Measurements from ENCODE around the gene LPCAT3.

Gene LPCAT3

GRCh38 chr12:6937481-6938352 is 80.6 kb downstream of the LPCAT3 start (continued):
- TF ChIP-seq ZNF518A (tag by site-specific recombination; conservative IDR thresholded peaks at IDR 0.05; ENCODE audit: low read depth): peak; percentile 78
- TF ChIP-seq HOXA7 (CRISPR knock-in tag; IDR thresholded peaks at IDR 0.05; ENCODE audit: borderline replicate concordance): no peak
- TF ChIP-seq ZNF16 (tag by site-specific recombination; IDR thresholded peaks at IDR 0.05; ENCODE audit: low read depth): no peak
- TF ChIP-seq BCL11B (tag by site-specific recombination; IDR thresholded peaks at IDR 0.05; ENCODE audit: low read depth): no peak
- TF ChIP-seq, protein P1, sequence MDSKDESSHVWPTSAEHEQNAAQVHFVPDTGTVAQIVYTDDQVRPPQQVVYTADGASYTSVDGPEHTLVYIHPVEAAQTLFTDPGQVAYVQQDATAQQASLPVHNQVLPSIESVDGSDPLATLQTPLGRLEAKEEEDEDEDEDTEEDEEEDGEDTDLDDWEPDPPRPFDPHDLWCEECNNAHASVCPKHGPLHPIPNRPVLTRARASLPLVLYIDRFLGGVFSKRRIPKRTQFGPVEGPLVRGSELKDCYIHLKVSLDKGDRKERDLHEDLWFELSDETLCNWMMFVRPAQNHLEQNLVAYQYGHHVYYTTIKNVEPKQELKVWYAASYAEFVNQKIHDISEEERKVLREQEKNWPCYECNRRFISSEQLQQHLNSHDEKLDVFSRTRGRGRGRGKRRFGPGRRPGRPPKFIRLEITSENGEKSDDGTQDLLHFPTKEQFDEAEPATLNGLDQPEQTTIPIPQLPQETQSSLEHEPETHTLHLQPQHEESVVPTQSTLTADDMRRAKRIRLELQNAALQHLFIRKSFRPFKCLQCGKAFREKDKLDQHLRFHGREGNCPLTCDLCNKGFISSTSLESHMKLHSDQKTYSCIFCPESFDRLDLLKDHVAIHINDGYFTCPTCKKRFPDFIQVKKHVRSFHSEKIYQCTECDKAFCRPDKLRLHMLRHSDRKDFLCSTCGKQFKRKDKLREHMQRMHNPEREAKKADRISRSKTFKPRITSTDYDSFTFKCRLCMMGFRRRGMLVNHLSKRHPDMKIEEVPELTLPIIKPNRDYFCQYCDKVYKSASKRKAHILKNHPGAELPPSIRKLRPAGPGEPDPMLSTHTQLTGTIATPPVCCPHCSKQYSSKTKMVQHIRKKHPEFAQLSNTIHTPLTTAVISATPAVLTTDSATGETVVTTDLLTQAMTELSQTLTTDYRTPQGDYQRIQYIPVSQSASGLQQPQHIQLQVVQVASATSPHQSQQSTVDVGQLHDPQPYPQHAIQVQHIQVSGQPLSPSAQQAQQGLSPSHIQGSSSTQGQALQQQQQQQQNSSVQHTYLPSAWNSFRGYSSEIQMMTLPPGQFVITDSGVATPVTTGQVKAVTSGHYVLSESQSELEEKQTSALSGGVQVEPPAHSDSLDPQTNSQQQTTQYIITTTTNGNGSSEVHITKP (tag by site-specific recombination; IDR thresholded peaks at IDR 0.05): peak; percentile 47; the same call in 1 of the 2 replicates
- no peak for TF ChIP-seq ZNF623 (tag by site-specific recombination; IDR thresholded peaks at IDR 0.05)
- no peak for TF ChIP-seq ZNF560 (tag by site-specific recombination; IDR thresholded peaks at IDR 0.05; ENCODE audit: borderline replicate concordance)
- TF ChIP-seq ZNF558 (tag by site-specific recombination; IDR thresholded peaks at IDR 0.05): no peak; the same call in 1 of the 2 replicates
- TF ChIP-seq, protein P2, sequence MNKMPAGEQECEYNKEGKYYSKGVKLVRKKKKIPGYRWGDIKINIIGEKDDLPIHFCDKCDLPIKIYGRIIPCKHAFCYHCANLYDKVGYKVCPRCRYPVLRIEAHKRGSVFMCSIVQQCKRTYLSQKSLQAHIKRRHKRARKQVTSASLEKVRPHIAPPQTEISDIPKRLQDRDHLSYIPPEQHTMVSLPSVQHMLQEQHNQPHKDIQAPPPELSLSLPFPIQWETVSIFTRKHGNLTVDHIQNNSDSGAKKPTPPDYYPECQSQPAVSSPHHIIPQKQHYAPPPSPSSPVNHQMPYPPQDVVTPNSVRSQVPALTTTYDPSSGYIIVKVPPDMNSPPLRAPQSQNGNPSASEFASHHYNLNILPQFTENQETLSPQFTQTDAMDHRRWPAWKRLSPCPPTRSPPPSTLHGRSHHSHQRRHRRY (tag by site-specific recombination; IDR thresholded peaks at IDR 0.05): 0 out of 2 replicates have a peak, but pooled peaks have one; percentile 21
- no peak for TF ChIP-seq ZNF549 (tag by site-specific recombination; IDR thresholded peaks at IDR 0.05)
- peak; percentile 91 for TF ChIP-seq TRIM28 (IDR thresholded peaks at IDR 0.05; ENCODE audit: borderline replicate concordance, low read length)
- no peak for TF ChIP-seq ZNF37A (tag by site-specific recombination; IDR thresholded peaks at IDR 0.05)
- TF ChIP-seq GFI1B (tag by site-specific recombination; IDR thresholded peaks at IDR 0.05): no peak
- TF ChIP-seq ZNF391 (tag by site-specific recombination; IDR thresholded peaks at IDR 0.05; ENCODE audit: borderline replicate concordance, low read depth): peak; percentile 36; the same call in 1 of the 2 replicates
- TF ChIP-seq, protein P3, sequence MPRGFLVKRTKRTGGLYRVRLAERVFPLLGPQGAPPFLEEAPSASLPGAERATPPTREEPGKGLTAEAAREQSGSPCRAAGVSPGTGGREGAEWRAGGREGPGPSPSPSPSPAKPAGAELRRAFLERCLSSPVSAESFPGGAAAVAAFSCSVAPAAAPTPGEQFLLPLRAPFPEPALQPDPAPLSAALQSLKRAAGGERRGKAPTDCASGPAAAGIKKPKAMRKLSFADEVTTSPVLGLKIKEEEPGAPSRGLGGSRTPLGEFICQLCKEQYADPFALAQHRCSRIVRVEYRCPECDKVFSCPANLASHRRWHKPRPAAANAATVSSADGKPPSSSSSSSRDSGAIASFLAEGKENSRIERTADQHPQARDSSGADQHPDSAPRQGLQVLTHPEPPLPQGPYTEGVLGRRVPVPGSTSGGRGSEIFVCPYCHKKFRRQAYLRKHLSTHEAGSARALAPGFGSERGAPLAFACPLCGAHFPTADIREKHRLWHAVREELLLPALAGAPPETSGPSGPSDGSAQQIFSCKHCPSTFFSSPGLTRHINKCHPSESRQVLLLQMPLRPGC (tag by site-specific recombination; IDR thresholded peaks at IDR 0.05): peak; percentile 87
- TF ChIP-seq TSHZ1 (tag by site-specific recombination; IDR thresholded peaks at IDR 0.05; ENCODE audit: borderline replicate concordance): no peak
- TF ChIP-seq PRDM1 (tag by site-specific recombination; IDR thresholded peaks at IDR 0.05): peak; percentile 19; the same call in 1 of the 2 replicates
- peak; percentile 67; the same call in 1 of the 2 replicates for TF ChIP-seq KLF7 (tag by site-specific recombination; IDR thresholded peaks at IDR 0.05; ENCODE audit: borderline replicate concordance)
- no peak for TF ChIP-seq HOXC10 (CRISPR knock-in tag; IDR thresholded peaks at IDR 0.05)
- no peak for TF ChIP-seq ZNF354C (tag by site-specific recombination; IDR thresholded peaks at IDR 0.05; ENCODE audit: borderline replicate concordance, low read depth)
- TF ChIP-seq ZNF433 (tag by site-specific recombination; IDR thresholded peaks at IDR 0.05; ENCODE audit: low read depth): no peak
- no peak for TF ChIP-seq ZNF157 (tag by site-specific recombination; IDR thresholded peaks at IDR 0.05)

All from HEK293 (cell line).